HG03045 (cell line): ENCODE results near the gene HEXIM2.
"Not testable (repeated sequence)": the region's sequence is repeated elsewhere in the genome, so short reads cannot be mapped to it uniquely, and the experiment has no call there.

Experiments
- ATAC-seq: cut with Tn5 transposase; IDR thresholded peaks from one replicate; pipeline ENCODE4 v1.9.1; 2021; ENCODE audit warnings: mild to moderate bottlenecking, moderate library complexity; ENCODE audit not compliant: unreplicated experiment

Gene HEXIM2

GRCh38 chr17:45161288-45162024 is at the start of gene HEXIM2:
HEXIM2 (plus strand) TSS chr17:45161875; CDS start chr17:45162794, 919 bp downstream.
- ATAC-seq = peak; percentile 88

- no peak for ATAC-seq
These were observed 48.9 kb upstream of the HEXIM2 start for GRCh38 chr17:45112559-45113423.

- ATAC-seq = no peak
These were observed 48.3 kb upstream of the HEXIM2 start for GRCh38 chr17:45113424-45113754.

- ATAC-seq = no peak
These were observed 47.4 kb upstream of the HEXIM2 start for GRCh38 chr17:45114117-45114932.

- ATAC-seq = no peak
These were observed 46.6 kb upstream of the HEXIM2 start for GRCh38 chr17:45115015-45115625.

- no peak for ATAC-seq
These were observed 45.8 kb upstream of the HEXIM2 start for GRCh38 chr17:45115871-45116270.

- ATAC-seq = no peak
These were observed 45.1 kb upstream of the HEXIM2 start for GRCh38 chr17:45116434-45117016.

- no peak for ATAC-seq
These were observed 44.3 kb upstream of the HEXIM2 start for GRCh38 chr17:45117334-45117733.

GRCh38 chr17:45117848-45118646 is 43.6 kb upstream of the HEXIM2 start:
- ATAC-seq = no peak

GRCh38 chr17:45118691-45119090 is 43.0 kb upstream of the HEXIM2 start:
- no peak for ATAC-seq

- ATAC-seq = no peak
These were observed 41.7 kb upstream of the HEXIM2 start for GRCh38 chr17:45119964-45120363.

- no peak for ATAC-seq
These were observed 41.1 kb upstream of the HEXIM2 start for GRCh38 chr17:45120558-45120957.

- no peak for ATAC-seq
These were observed 40.6 kb upstream of the HEXIM2 start for GRCh38 chr17:45121055-45121454.

GRCh38 chr17:45123076-45123770 is 38.5 kb upstream of the HEXIM2 start:
- no peak for ATAC-seq

GRCh38 chr17:45123930-45124796 is 37.5 kb upstream of the HEXIM2 start:
- no peak for ATAC-seq

GRCh38 chr17:45124797-45125122 is 36.9 kb upstream of the HEXIM2 start:
- not testable (repeated sequence) for ATAC-seq

- no peak for ATAC-seq
These were observed 36.2 kb upstream of the HEXIM2 start for GRCh38 chr17:45125509-45125908.

- no peak for ATAC-seq
These were observed 34.5 kb upstream of the HEXIM2 start for GRCh38 chr17:45127207-45127547.
